Stimulated activated CD4-positive, alpha-beta T cell treated with anti-CD3 and anti-CD28 coated beads, Interleukin-1b, Interleukin-23, amount 100 ng/mL, for 4 hours (primary cell): ENCODE measurements around the gene GATAD2A.

ENCODE experiments used
- DNase-seq, 2 donors: peaks; one replicate each; pipeline ENCODE4 v3.0.0-alpha.2; 2020; ENCODE audit warnings: low read depth in 2 of 2

GATAD2A gene

DNA sequence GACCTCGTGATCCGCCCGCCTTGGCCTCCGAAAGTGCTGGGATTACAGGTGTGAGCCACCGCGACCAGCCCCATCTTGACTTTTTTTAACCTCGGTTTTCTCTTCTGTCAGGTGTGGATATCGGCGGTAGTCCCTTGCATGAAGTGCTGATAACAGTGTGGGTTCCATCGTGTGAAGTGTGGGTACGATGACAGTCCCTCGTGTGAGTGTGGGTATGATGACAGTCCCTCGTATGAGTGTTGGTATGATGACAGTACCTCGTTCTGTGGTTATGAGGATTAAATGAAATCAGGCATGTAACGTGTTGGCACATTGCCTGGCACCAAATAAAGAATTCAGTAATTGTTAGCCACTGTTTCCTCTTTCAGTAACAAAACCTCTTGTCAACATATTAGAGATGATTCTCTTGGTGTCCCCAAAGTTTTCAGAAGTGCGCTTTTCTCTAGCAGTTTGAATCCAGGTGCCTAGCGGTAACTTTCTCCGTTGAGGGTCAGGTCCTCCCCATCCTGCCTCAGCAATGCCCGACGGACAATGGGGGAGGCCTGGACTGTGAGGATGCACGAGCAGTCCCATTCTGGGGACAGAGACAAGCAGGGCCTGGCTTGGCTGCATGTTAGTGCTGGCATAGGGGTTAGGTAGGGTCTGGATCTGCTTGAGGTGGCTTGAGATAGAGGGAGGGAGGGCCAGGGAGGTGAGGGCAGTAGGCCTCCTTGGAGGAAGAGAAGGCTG, 15.3 kb downstream of the GATAD2A start:
- no peak for DNase-seq

DNA sequence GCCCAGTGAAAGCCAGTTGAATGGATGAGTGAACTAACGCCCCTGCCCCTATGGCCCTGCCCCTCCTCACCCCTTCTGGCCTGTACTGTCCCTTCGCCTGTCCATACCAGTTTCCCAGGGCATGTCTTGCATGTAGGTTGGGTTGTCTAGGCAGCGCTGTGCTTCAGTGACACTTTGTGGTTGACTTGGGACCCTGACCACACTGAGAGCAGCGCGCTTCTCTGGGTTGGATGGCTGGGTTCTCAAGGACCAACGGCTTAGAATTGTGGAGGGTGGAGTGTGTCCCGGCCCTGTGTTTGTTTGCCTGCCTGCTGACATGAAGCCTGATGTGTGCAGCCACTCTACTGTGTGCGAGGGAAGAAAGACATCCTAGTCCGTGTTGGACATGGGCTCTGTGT, 15.8 kb downstream of the GATAD2A start:
- no peak for DNase-seq

DNA sequence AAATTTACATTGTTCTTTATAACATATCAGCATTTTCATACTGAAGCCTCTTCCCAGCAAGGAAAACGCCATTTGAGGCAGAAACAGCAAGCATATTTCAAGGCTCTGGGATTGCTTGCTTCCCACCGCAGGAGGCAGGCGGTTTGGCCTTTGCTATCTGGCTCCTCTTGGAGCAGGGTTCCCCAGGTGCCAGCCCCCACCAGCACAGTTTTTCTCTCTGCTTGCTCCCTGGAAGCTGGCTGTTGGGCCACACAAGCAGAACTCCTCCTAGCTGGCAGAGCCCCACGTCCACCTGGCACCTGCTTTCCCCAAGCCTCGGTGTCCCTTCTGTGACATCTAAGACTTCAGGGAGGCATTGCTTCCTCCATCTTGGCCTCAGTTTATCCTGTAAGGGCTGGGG, 16.7 kb downstream of the GATAD2A start:
- DNase-seq = no peak

DNA sequence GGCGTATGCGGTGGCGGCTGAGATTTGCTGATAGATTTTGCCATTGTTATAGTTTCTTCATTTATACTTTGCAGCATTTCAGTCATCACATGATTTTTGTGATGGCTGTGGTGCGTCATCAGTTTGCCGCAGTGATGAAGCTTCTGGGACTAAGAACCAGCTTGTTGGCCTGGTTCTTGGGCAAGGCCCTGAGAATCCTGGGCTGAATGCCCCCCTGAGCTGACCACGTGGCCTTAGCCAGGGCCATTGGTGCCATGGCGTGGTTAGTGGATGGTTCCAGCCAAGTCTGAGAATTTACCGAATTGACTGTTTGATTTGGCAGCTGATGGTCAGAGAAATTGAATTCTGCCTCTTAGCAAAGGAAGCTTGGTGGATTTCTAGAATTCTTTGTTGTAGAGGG, 17.8 kb downstream of the GATAD2A start:
- no peak for DNase-seq

DNA sequence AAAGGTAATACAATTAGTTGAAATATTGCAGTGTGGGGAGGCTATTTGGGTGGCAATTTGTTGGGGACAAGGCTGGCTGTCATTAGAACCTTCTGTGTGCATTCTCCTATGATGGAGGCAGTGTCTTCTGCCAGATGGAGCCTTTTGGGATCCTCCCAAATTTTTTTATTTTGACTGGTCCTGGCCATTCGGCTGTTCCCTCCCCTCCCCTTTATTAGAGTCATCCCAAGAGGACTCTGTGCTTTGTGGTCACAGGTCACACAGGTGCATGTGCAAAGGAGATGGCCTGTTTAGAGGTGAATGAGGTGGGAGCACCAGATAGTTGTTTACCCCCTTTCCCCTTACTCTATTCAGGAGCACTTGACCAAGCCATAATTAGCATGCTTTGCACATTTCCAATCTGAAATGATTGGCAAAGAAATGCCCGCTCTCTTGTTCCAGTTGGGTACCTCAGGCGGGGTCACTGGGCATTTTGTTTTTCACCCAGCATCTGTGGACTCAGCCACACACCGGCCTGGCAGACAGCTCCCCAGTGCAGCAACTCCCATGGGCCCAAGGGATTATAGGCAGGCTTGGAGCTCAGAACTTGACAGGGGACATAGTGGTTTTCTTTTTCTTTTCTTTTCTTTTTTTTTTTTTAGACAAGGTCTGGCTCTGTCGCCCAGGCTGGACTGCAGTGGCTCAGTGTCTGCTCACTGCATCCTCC, 19.8 kb downstream of the GATAD2A start:
- no peak for DNase-seq

DNA sequence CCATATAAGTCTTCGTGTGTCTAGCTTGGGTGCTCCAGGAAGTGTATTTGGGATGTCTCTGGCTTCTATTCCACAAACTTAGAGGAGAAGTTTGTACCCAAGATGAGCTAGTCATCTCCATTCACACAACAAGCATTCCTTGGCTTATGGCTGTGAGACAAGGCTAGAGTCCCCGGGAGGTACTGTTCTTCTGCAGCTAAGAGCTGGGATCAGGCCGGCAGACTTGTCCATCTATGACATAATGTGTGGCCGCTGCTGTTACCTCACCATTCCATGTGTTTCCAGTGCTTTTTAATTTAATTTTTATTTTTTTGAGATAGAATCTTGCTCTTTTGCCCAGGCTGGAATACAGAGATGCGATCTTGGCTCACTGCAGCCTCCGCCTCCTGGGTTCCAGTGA, 20.7 kb downstream of the GATAD2A start:
- DNase-seq = no peak

DNA sequence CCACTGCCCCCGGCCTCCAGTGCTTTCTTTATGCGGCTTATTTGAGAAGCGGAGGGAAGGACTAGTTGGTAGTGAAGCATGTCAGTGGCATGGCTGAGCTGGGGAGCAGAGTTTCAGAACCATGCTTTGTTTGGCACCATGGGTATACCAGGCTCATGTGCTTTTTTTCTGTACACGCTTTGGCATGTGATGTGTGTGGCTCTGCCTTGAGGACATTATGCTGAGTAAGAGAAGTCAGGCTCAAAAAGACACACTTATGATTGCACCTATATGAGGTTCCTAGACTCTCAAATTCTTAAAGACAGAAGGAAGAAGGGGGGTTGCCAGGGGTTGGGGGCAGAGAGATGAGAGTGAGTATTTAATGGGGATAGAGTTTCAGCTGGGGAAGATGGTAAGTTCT, 21.3 kb downstream of the GATAD2A start:
- DNase-seq = no peak

DNA sequence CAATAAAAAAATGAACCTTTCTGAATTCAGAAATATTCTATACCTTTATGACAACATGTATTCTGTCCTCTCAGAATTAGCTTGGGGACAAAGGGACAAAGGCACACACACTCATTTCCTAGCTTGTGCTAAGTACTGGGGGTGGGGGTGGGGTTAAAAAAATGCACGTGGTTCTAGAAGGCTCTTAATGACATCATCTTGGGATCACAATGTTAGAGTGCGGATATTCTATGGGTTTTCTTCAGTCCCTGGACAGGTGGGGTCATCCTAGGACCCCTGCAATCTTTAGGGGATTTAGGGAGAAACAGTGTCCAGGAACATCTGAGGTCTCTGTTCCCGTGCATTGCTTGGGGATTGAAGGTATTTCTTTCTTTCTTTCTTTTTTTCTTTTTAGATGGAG, 21.8 kb downstream of the GATAD2A start:
- no peak for DNase-seq

DNA sequence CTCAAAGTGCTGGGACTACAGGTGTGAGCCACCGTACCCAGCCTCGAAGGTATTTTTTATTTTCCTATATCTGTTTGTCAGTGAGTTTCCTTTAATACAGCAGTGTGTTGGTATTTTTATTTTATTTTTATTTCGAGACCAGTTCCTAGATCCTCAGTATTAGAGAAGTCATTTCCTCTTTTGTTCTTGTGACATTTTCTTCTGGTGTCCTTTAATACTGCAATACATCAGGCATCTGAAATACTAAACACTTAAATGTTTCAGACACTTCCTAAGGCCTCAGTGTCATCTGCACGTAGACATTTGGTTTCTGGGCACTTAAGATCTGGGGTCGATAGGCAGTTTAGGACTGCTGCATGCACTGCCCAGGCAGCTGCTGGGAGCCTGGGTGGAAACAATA, 22.5 kb downstream of the GATAD2A start:
- DNase-seq = no peak

DNA sequence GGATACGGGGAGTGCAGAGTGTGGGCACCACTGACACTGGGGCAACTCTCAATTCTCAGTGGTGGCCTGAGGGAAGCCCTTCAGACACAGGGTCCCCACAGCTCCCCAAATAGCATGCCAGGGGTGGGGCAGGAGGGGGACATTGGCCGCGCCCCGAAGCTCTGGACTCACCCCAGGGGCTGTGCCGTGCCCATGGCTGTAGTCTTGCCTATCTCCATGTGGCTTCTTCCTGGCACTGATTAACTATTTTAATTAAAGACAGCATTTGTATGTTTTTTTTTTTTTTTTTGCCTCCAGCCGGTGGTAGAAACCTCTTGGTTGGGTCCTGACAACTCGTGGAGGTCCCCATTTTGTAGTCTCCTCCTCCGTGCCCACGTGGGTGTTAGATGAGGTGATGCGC, 23.3 kb downstream of the GATAD2A start:
- no peak for DNase-seq

DNA sequence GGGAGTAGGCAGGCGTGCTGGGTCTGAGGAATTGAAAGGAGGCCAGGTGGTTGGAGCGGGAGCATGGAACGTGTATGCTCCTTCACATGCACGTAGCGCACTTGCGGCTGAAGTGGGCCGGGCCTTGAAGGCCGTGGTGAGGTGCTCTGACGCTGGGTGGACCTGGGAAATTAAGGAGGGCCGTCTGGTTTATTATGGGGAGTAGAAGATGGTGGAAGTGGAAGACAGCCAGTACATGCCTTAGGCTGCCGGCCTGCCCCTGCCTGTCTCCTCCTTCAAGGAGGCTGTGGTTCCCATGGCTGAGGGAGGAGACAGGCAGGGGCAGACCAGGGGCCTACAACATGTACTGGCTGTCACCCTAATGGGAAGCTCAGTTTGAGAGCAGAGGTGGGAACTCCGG, 23.9 kb downstream of the GATAD2A start:
- no peak for DNase-seq

DNA sequence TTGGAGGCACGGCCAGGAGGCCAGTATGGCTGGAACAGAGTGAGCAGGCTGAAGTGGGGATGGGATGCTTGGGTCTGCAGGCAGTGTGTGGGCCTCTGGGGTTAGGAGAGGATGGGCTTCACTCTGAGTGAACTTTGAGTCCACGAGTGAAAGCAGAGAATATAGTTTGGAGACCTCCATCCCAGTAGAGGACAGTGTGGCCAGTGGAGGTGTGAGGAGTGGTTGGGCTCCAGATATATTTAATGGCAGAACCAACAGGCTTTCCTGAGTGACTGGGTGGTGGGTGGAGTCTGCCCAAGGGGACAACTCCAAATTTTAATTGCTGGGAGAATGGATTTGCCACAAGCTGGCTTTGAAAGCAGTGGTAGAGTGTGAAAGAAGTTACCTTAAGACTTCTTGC, 27.3 kb downstream of the GATAD2A start:
- DNase-seq = no peak

DNA sequence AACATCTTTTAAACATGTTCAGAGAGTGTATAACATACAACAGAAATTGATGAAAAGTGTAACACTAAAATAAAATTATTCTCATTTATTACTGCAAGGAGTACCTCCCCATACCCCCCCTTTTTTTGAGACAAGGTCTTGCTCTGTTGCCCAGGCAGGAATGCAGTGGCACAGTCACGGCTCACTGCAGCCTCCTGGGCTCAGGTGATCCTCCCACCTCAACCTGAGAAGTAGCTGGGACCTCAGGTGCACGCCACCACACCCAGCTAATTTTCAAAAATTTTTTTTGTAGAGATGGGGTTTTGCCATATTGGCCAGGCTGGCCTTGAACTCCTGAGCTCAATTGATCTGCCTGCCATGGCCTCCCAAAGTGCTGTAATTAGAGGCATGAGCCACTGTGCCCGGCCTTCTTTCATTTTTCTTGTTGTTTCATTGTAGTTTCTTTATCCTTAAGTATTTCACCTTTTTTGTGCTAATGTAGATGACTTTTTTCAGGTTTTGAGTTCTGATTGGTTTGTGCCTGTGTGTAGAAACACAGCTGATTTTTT, 28.3 kb downstream of the GATAD2A start:
- no peak for DNase-seq

DNA sequence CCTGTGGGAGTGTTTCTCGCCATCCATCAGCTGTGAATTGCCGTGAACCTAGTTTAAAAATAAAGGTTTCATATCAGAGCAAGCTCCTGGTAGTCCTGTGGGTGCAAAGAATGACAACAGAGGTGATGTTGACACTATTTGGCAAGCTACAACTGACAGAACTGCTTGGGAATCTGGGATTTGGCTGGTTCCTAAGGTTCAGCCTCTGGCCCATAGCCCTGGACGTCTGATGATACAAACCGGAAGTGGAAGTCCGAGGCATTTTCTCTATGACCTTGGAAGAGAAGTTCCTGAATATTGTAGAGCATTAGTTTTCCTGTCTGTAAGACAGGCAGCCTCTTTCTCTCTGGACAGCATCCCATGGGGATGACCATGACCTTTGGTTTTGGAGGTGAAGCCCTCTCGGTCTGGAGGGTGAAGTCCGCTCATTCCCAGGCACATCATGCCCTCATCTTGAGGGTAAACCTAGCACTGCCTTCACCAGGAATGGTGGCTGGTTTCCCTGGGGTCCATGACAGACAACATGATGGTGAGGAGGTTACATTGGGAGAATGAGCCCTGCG, 29.1 kb downstream of the GATAD2A start:
- DNase-seq = no peak

DNA sequence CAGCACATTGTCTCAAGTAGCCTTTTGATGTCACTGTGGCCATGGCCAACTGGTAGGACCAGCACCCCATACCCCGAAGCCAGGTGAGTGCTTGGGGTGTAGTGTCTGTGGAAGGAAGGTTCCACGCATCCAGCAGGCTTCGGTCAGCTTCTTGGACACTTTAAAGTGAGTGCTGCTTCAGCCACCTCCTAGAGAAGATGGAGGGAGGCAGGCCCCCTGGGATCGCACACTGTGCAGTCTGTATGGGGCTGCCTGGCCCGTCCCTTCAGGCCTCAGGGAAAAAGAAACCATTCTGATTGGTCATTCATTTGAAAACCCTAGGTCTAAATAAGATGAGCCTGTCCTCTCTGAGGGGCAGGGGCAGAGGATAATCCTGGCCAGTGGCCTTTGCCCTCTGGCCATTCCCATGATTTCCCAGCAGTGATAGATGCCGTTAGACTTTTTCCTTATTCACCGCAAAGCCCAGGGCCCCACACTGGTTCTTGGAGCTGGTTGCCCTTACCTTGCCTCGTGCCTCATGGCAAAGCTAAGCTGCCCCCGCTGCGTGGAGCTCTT, 30.7 kb downstream of the GATAD2A start:
- no peak for DNase-seq

DNA sequence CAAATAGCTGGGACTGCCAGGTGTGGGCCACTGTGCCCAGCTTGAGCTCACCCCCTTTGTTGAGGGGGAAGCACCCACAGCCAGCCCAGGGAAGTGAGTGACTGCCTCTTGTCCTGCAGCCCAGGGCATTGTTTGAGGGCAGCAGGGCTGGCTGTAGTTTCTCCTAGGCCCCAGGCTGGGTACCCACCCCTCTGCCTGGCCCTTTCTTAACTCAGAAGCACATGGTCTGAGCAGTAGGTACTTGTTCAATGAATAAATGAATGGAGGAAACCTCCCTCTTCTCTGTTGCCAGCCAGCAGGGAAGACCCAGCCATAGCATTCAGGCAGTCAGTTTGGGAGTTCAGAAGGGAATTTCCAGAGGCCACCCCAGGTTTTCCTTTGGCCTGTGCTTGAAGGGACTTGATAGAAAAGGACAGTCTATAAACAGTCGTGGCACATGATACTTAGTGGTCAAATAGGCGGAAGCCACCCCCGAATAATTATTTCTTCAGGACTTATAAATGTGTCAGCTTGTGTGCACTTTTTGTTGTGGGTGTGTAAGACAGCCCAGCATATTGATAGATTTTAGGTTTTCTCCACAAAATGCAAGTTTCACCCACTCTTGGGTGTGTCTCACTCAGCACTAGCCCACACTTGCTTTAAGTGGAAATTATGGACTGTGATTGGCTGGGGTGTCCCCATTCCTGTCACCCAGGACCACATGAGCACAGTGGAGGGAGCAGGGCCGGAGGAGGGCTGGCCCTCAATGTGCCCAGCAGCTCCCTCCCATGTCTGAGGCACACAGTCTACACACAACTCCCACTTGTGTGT, 33.1 kb downstream of the GATAD2A start:
- DNase-seq = no peak

DNA sequence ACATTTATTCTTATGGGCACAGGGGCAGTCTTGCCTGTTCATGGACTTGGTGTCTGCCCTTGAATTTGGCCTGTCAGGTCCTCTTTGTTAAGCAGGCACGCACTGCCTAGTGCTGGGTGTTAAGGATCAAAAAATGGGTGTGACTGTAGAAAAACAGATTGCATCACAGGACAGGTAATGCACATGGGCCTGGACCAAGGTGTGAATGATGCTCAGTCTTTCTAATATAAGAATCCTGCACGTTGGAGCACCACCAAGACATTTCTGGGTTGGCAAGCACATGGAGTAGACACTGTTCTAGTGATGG, 33.7 kb downstream of the GATAD2A start:
- no peak for DNase-seq

DNA sequence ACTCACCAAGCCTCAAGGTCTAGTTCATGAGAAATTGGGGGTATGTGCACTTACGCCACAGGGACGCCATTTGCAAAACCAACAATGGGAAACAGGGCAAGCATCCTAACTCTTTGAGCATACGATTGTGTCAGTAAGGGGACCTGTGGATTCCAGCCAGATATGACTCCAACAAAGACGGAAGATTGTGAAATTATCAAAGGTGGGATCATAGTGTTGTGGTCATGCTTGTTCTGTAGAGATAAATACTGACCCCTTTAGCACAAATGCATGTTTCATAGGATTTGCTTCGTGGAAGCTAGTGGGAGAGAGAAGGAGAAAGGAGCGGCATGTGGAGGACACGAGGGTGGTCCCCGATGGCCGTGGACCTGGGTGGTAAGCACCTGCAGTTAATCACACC, 37.8 kb downstream of the GATAD2A start:
- DNase-seq = no peak

DNA sequence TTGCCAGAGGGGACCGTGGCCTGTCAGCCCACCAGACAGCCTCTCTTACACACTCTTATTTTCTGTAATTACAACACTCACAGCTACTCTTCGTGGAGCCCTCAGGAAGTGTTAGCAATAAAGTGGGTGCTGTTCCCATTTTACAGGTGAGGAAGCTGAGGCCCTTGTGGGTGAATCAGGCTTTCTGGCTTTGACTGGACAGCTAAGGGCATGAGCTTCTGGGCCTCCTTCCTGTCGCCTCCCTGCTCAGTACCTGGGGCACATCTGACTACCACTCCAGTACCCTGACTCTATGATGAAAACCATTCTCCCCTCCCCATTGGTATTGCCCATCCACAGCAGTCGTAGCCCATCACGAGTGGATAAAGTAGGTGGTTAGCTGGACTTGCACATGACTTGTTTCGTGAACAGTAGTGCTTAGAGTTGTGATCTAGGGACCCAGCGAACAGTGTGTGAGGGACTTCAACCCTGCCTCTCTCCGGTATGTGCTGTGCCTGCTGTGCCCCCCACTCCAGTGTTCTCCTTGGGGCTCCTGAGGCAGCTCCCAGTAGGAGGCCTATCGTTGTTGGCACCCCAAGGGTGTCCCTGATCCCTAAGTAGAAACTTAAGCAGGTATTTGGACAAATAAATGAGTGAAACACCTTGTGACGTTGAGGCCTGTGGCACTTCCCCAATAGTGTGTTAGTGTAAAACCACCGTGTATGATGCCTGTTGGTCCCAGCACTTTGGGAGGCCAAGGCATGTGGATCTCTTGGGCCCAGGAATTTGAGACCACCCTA, 38.6 kb downstream of the GATAD2A start:
- DNase-seq = no peak

DNA sequence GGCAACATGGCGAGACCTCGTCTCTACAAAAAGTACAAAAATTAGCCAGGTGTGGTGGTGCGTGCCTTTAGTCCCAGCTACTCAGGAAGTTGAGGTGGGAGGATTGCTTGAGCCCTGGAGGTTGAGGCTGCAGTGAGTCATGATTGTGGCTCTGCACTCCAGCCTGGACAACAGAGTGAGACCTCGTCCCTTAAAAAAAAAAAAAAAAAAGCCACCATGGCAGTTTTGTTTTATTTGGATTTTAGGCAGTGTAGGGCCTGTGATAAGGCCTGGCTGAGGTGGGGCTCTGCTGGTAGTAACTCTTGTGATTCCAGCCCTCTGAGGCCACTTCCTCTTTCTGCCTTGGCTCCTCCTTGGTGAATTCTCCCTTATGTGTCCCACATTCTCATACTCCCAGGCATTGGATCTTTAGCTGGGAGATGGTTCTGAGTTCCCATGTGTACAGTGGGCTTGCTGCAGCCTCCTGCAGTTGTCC, 39.2 kb downstream of the GATAD2A start:
- DNase-seq = no peak

DNA sequence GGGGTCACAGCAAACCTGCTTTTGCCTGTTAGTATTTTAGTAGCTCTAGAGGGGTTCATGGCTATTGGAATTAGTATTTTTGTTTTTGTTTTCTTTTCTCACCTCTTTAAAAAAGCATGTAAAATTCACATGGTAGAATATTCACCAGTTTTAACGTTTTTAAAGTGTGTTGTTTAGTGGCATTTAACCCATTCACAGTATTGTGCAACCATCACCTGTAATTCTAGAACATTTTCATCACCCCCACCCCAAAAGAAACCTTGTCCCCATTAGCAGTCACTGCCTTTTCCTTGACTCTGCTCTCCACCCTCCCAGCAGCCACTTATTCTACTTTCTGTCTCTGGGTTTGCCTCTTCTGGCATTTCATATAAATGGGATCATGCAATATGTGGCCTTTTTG, 39.8 kb downstream of the GATAD2A start:
- DNase-seq = no peak
